Activated naive CD4-positive, alpha-beta T cell treated with anti-CD3 and anti-CD28 coated beads for 36 hours (primary cell): Measurements from ENCODE around the gene TP53I3. TPM values are rescaled to one million over a fixed set of nuclear protein-coding genes. Genes with fewer than 3 reads are reported as not detected.

ENCODE experiments used
- CTCF ChIA-PET: fragments of 350-600 bp; sonication (Branson Sonifier 250); formaldehyde crosslinking; loops from one replicate; lab custom pipeline; 2021; ENCODE audit warnings: antibody characterized with exemption; lab: Charles Lee
- DNase-seq: peaks from one replicate; pipeline ENCODE4 v3.0.0-alpha.2; 2020
- H3K27ac Mint-ChIP-seq: one replicate; pipeline ENCODE4 v1.8.0; 2021; ENCODE audit warnings: mild to moderate bottlenecking, mixed read lengths
- H3K27me3 Mint-ChIP-seq: one replicate; pipeline ENCODE4 v1.8.0; 2021; ENCODE audit warnings: low read depth, mixed read lengths
- H3K36me3 Mint-ChIP-seq: one replicate; pipeline ENCODE4 v1.8.0; 2021; ENCODE audit warnings: low read depth, mixed read lengths
- H3K4me1 Mint-ChIP-seq: one replicate; pipeline ENCODE4 v1.8.0; 2021; ENCODE audit warnings: low read depth, mixed read lengths
- H3K4me3 Mint-ChIP-seq: one replicate; pipeline ENCODE4 v1.8.0; 2021; ENCODE audit warnings: mild to moderate bottlenecking, moderate library complexity, mixed read lengths
- H3K9me3 Mint-ChIP-seq: one replicate; pipeline ENCODE4 v1.8.0; 2021; ENCODE audit warnings: mixed read lengths
- intact Hi-C: fragments of 100-400 bp; cut with micrococcal nuclease; formaldehyde crosslinking; loops from one replicate; pipeline ENCODE4 v1.15.1; 2023
- total RNA-seq, 2 experiments: library from RNA; stranded (reverse); gene quantifications; one replicate each; pipeline ENCODE4 v1.2.3, GENCODE V29; 2021

Gene TP53I3
- under 1 TPM; 0.60 to 0.81 TPM for total RNA-seq

- peak within 1 kb of the TSS; percentile 27 for H3K27ac Mint-ChIP-seq
- CTCF ChIA-PET, result interaction anchor here (0.5 to 3.7 kb wide), 47 partner anchors 8 to 1994 kb away, joined by 3 to 59 read pairs (median 4); partner anchors contain the start of genes ATAD2B, FKBP1B, SF3B6 and WDCP
- H3K4me3 Mint-ChIP-seq, result peak within 1 kb of the TSS; percentile 85
- no peaks in the 10 kb centered on the region for H3K9me3 Mint-ChIP-seq
- no peaks in the 10 kb centered on the region for H3K36me3 Mint-ChIP-seq
- intact Hi-C loops, result loop anchor here (1.0 to 2.0 kb wide), 8 partner anchors 8 to 298 kb away; partner anchors contain the start of genes ATAD2B, SF3B6 and WDCP
- H3K4me1 Mint-ChIP-seq, result peaks cover 8% of the 10 kb centered on the region
- DNase-seq, result peak; percentile 80
- no peaks in the 10 kb centered on the region for H3K27me3 Mint-ChIP-seq
Observed at GRCh38 chr2:24084386-24085199, at the start of gene TP53I3. Gene TP53I3, minus strand, starts transcription at chr2:24084834. Its CDS starts 508 bp downstream, at chr2:24084326.

GRCh38 chr2:24132543-24132942, 47.9 kb upstream of the TP53I3 start:
- H3K27ac Mint-ChIP-seq, result no peak overlapping the region
- intact Hi-C loops, result no loop called here
- CTCF ChIA-PET, result interaction anchor here (0.6 to 0.7 kb wide), 2 partner anchors 91 to 135 kb away, joined by 3 read pairs; no protein-coding TSS in a partner anchor
- peaks cover 6% of the 10 kb centered on the region for H3K9me3 Mint-ChIP-seq
- H3K4me3 Mint-ChIP-seq, result no peak overlapping the region
- H3K4me1 Mint-ChIP-seq, result peaks cover 2% of the 10 kb centered on the region
- no peak for DNase-seq
- no peaks in the 10 kb centered on the region for H3K27me3 Mint-ChIP-seq
- H3K36me3 Mint-ChIP-seq, result peaks cover 4% of the 10 kb centered on the region

- Mint-ChIP-seq H3K4me3 (no peak overlapping the region), H3K27ac (no peak overlapping the region), H3K27me3 (peaks cover 5% of the 10 kb centered on the region), H3K36me3 (no peaks in the 10 kb centered on the region), H3K4me1 (peaks cover 8% of the 10 kb centered on the region), H3K9me3 (no peaks in the 10 kb centered on the region)
- intact Hi-C loops, result no loop called here
- CTCF ChIA-PET, result no interaction called here
- no peak for DNase-seq
Observed at GRCh38 chr2:24125956-24126355, 41.3 kb upstream of the TP53I3 start.

- peak overlapping the region; percentile 75 for H3K4me3 Mint-ChIP-seq
- peaks cover 5% of the 10 kb centered on the region for H3K27me3 Mint-ChIP-seq
- CTCF ChIA-PET, result interaction anchor here (0.7 kb wide), 1 partner anchor 43 kb away, joined by 3 read pairs; no protein-coding TSS in a partner anchor
- intact Hi-C loops, result loop anchor here (1.0 to 5.0 kb wide), 4 partner anchors 48 to 197 kb away; partner anchors contain the start of genes ATAD2B, SF3B6, UBXN2A and WDCP
- H3K27ac Mint-ChIP-seq, result peak overlapping the region; percentile 8
- peaks cover 7% of the 10 kb centered on the region for H3K4me1 Mint-ChIP-seq
- DNase-seq, result no peak
- H3K9me3 Mint-ChIP-seq, result no peaks in the 10 kb centered on the region
- no peaks in the 10 kb centered on the region for H3K36me3 Mint-ChIP-seq
Observed at GRCh38 chr2:24123922-24124580, 39.4 kb upstream of the TP53I3 start.

GRCh38 chr2:24123195-24123921, 38.7 kb upstream of the TP53I3 start, which contains the start of the genes FAM228B and PFN4:
Gene FAM228B, plus strand, starts transcription at chr2:24123469. Its CDS starts 893 bp downstream, at chr2:24124362.
Gene PFN4, minus strand, starts transcription at chr2:24123334. Its CDS starts 799 bp downstream, at chr2:24122535.
- peak; percentile 83 for DNase-seq
- Mint-ChIP-seq H3K27ac (peak within 1 kb of the TSS; percentile 8), H3K36me3 (no peaks in the 10 kb centered on the region), H3K27me3 (peaks cover 5% of the 10 kb centered on the region), H3K9me3 (no peaks in the 10 kb centered on the region), H3K4me3 (peak within 1 kb of the TSS; percentile 75), H3K4me1 (peaks cover 5% of the 10 kb centered on the region)
- intact Hi-C loops, result loop anchor here (1.0 to 5.0 kb wide), 4 partner anchors 47 to 196 kb away; partner anchors contain the start of genes ATAD2B, SF3B6, UBXN2A and WDCP
- CTCF ChIA-PET, result interaction anchor here (0.8 kb wide), 1 partner anchor 41 kb away, joined by 3 read pairs; no protein-coding TSS in a partner anchor

- CTCF ChIA-PET, result interaction anchor here (0.6 to 0.9 kb wide), 5 partner anchors 23 to 463 kb away, joined by 3 to 4 read pairs (median 3); partner anchors contain the start of gene ATAD2B
- intact Hi-C loops, result loop anchor here (1.0 to 5.0 kb wide), 4 partner anchors 46 to 195 kb away; partner anchors contain the start of genes ATAD2B, SF3B6, UBXN2A and WDCP
Observed at GRCh38 chr2:24122366-24123194, 37.9 kb upstream of the TP53I3 start.

GRCh38 chr2:24121469-24121868, 36.8 kb upstream of the TP53I3 start:
- H3K27ac Mint-ChIP-seq, result no peak overlapping the region
- H3K9me3 Mint-ChIP-seq, result no peaks in the 10 kb centered on the region
- no peak for DNase-seq
- peaks cover 5% of the 10 kb centered on the region for H3K27me3 Mint-ChIP-seq
- no peak overlapping the region for H3K4me3 Mint-ChIP-seq
- CTCF ChIA-PET, result interaction anchor here (0.8 to 0.9 kb wide), 2 partner anchors 123 to 194 kb away, joined by 4 read pairs; partner anchors contain the start of gene ATAD2B
- H3K36me3 Mint-ChIP-seq, result no peaks in the 10 kb centered on the region
- intact Hi-C loops, result loop anchor here (5.0 kb wide), 1 partner anchor 179 kb away; the partner anchor contains the start of gene UBXN2A
- peaks cover 5% of the 10 kb centered on the region for H3K4me1 Mint-ChIP-seq

More at GRCh38 chr2:24122366-24123194, 37.9 kb upstream of the TP53I3 start:
- Mint-ChIP-seq H3K4me1 (peaks cover 5% of the 10 kb centered on the region), H3K27ac (no peak overlapping the region), H3K27me3 (peaks cover 5% of the 10 kb centered on the region), H3K36me3 (no peaks in the 10 kb centered on the region), H3K4me3 (peak overlapping the region; percentile 75), H3K9me3 (no peaks in the 10 kb centered on the region)
- no peak for DNase-seq

- peaks cover 5% of the 10 kb centered on the region for H3K27me3 Mint-ChIP-seq
- CTCF ChIA-PET, result interaction anchor here (0.8 kb wide), 1 partner anchor 123 kb away, joined by 4 read pairs; no protein-coding TSS in a partner anchor
- no peak overlapping the region for H3K4me3 Mint-ChIP-seq
- H3K9me3 Mint-ChIP-seq, result no peaks in the 10 kb centered on the region
- no peak overlapping the region for H3K27ac Mint-ChIP-seq
- intact Hi-C loops, result loop anchor here (5.0 kb wide), 1 partner anchor 179 kb away; the partner anchor contains the start of gene UBXN2A
- peaks cover 5% of the 10 kb centered on the region for H3K4me1 Mint-ChIP-seq
- DNase-seq, result no peak
- no peaks in the 10 kb centered on the region for H3K36me3 Mint-ChIP-seq
Observed at GRCh38 chr2:24121066-24121465, 36.4 kb upstream of the TP53I3 start.

- H3K36me3 Mint-ChIP-seq, result peaks cover 5% of the 10 kb centered on the region
- peaks cover 1% of the 10 kb centered on the region for H3K9me3 Mint-ChIP-seq
- no peaks in the 10 kb centered on the region for H3K27me3 Mint-ChIP-seq
- H3K4me3 Mint-ChIP-seq, result no peak overlapping the region
- H3K4me1 Mint-ChIP-seq, result no peaks in the 10 kb centered on the region
- no peak overlapping the region for H3K27ac Mint-ChIP-seq
- intact Hi-C loops, result no loop called here
- CTCF ChIA-PET, result no interaction called here
- DNase-seq, result no peak
Observed at GRCh38 chr2:24117902-24118301, 33.3 kb upstream of the TP53I3 start.

- intact Hi-C loops, result no loop called here
- peaks cover 5% of the 10 kb centered on the region for H3K36me3 Mint-ChIP-seq
- H3K4me1 Mint-ChIP-seq, result no peaks in the 10 kb centered on the region
- no peak overlapping the region for H3K27ac Mint-ChIP-seq
- CTCF ChIA-PET, result no interaction called here
- H3K9me3 Mint-ChIP-seq, result peaks cover 1% of the 10 kb centered on the region
- DNase-seq, result no peak
- H3K4me3 Mint-ChIP-seq, result no peak overlapping the region
- H3K27me3 Mint-ChIP-seq, result no peaks in the 10 kb centered on the region
Observed at GRCh38 chr2:24115057-24115456, 30.4 kb upstream of the TP53I3 start.
